GM19035 (cell line): ENCODE measurements around the gene SLC26A11.
"Not testable (repeated sequence)": the region's sequence is repeated elsewhere in the genome, so short reads cannot be mapped to it uniquely, and the experiment has no call there.

Source experiments
- ATAC-seq: cut with Tn5 transposase; IDR thresholded peaks from one replicate; pipeline ENCODE4 v1.9.1; 2021; ENCODE audit not compliant: unreplicated experiment

The SLC26A11 gene

DNA sequence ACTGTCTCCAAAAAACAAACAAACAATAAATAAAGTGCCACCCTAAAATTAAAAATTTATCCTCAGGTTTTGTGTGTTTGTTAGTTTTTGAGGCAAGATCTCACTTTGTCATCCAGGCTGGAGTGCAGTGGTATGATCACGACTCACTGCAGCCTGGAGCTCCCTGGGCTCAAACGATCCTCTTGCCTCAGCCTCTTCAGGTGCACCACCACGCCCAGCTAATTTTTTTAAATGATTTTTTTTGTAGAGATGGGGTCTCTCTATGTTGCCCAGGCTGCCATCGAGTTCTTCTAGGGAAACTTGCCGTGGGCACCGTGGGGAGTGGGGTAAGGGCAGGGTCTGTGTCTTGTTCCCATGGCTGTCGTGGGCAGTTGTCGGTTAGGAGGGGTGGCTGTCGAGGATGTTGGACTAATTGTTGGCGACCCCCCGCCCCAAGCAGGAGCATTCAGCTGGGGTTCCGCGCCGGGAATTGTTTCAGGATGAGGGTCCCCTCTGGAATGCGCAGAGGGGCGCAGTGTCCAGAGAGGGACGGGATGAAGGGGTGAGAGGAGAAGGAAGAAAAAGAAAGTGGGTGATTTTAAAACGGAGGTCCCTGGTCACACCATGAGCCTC is 39.3 kb downstream of the SLC26A11 start:
- ATAC-seq, result no peak

DNA sequence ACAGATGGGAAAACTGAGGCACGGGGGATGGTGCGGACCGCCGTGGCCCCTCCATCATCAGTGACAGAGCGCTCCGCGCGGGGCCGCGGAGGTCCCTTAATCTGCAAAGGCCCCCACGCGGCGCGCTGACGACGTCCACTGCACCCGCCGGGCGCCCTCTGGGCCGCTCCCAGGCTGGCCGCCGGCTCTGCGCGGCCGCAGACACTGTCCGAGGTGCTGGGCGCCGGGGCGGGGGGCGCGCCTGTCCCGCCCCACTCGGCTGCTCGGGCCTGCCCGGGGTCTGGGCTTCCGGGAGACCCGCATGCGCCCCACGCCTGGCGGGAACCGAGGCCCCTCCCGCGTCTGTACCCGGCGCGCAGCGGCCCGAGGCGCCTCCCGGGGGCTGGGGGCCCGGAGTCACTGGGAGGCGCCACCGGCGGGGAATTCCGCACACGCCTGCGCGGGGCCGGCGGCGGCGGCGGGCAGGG is 39.9 kb downstream of the SLC26A11 start:
- peak; percentile 35 for ATAC-seq

DNA sequence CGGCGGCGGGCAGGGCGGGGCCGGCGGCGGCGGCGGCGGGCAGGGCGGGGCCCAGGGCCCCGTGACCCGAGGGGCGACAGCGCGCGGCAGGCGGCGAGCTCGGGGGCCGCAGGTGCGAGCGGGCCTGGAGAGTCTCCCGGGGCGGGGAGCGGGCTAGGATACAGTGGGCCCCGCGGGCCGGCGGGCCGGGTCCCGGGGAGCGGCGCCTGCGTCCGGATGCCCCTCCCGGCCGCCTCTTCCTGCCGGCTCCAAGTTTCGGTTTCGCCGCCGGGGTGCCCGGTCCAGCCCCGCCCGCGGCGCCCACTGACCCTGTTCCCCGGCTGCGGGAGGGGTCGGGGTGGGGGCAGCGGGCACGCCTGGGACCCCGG is 40.5 kb downstream of the SLC26A11 start, which contains the start of gene RNF213:
RNF213 (plus strand) TSS at position 62 of the 368 bp plus-strand sequence. CDS start 2,830 bp downstream, outside the sequence.
- ATAC-seq, result peak; percentile 34

DNA sequence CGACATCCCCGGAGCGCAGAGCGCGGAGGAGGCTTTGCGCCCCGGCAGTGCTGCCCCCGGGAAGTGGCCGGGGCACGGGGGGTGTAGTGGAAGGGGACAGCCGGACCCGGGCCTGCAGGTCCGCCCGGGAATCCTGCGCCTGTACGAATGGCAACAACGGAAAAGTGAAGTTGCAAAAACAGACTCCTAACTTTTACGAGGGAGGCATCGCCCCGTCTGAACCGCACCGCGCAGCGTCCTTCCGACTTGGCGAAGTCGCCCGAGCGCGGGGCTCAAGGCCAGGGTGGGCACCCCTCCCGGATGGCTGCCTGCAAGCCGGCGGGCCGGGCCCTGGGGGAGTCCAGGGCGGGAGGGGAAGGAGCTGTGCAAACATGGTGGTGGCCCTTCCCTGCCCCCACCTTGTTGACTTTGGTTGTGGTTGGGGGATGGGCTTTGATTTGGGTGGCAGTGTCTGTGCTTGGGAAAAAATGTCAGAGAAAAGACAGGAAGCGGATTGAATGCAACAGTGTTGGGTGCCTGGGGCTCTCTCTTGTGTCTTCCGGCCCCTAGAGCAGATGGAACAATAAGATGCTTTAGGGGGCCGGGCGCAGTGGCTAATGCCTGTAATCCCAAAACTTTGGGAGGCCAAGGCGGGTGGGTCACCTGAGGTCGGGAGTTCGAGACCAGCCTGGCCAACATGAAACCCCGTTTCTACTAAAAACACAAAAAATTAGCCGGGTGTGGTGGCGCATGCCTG is 41.1 kb downstream of the SLC26A11 start:
- no peak for ATAC-seq

DNA sequence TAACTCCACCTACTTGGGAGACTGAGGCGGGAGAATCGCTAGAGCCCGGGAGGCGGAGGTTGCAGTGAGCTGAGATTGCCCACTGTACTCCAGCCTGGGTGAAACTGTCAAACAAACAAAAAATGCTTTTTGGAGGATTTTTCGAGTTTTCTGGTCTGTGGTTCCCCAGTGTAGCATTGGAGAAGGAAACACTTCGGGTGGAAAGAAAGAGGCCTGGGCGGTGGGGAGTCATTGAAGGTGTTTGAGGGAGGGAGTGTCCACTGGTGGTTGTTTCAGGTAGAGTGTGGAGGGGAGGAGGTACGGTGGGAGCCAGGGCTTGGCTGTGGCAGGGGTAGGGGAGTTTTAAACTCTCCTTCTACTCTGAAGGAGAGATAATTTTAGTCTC is 41.7 kb downstream of the SLC26A11 start:
- no peak for ATAC-seq

- no peak for ATAC-seq
Observed at GRCh38 chr17:80262291-80262690, 42.1 kb downstream of the SLC26A11 start.

DNA sequence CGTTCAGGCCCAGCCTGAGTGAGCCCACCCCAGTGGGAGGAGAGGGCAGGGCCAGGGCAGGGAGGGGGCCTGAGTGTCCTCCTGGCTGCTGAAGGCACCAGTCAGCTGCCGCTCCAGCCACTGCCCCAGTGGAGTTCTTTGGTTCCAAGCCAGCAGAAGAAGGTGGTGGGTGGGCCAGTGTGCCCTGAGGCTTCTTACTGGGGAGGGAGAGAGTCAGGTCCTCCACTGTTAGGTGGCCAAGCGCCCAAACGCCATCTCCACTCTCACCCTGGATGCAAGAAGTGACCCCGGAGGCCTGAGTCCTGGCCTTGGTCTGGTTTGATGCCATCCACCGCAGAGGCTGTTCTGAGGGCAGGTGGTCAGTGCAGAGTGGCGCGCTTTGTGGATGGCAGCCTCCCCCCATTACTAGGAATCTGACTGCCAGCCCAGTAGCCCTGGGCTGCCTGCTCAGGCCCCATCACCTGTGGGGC is 42.6 kb downstream of the SLC26A11 start:
- ATAC-seq, result no peak

DNA sequence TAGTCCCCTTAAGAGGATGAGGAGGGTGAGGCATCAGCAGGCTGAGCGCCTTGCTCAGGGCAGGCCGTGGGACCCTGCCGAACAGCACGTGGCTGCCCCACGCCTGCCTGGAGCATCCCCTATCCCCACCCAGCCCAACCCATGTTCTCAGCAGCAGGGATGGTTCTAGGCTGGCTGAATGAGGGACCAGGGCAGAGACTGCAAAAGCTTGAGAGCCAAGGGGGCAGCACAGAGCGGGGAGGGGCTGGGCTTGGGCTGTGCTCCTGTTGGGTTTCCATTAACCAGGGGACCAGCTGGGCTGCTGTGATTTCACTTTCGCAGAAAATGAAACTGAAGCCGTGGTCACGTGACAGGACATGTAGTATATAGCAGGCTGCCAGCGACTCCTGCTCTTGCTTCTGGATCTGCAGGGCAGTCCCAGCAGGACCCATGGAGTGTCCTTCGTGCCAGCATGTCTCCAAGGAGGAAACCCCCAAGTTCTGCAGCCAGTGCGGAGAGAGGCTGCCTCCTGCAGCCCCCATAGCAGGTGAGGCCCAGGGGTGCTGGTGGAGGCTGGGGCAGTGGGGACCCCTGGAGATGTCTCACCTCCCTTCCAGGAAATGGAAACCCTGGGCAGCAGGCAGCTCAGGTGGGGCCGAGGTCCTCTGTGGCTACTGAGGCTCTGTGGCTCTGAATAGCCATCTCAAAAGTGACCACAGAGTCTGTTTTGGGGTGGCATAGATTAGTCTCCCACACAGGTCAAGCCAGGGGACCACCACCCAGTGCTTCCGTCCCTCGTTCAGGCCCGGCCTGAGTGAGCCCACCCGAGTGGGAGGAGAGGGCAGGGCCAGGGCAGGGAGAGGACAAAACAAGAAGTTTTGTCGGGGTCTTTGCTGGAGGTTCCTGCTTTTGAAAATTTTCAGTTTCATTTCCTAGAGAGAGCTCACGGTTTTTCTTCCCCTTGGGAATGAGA is 43.3 kb downstream of the SLC26A11 start:
- ATAC-seq, result peak; percentile 35

DNA sequence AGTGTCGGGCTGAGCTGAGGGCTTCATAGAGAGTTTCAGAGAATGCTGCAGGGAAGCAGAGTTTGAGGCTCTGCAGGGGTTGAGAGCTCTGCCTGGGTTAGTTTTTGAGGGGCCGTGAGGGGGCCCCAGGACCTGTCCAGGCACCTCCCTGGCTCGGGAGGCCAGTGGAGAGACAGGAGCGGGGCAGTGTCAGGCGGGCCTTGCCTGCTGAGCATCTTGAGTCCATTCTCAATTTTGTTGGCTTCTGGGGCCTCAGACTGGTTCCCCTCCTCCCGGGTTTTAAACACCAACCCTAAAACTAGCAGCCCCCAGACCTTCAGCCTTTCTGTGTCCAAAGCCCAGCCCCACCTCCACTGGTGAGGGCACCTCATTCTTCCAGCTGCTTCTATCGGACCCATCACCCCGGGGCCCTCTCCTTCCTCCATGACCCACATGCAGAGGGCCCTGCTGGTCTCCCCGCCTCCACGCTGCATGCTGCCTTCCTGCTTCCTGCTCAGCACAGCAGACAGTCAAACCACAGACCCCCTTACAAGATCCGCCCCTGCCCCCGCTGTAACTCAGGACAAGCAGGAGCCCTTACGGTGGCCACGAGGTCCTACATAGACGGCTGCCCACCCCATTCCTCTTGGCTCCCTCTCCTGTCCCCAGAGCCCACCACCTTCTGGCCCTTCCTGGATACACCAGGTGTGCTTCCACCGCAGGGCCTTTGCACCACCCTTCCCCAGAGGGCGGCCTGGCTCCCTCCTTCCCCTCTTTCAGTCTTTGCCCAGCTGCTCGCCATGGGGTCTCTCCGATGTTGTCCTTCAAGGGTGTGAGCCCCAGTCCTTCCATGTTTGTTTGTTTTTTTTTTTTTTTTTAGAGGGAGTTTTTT is 44.2 kb downstream of the SLC26A11 start:
- no peak for ATAC-seq

- ATAC-seq, result no peak
Observed at GRCh38 chr17:80265205-80266068, 45.2 kb downstream of the SLC26A11 start.

GRCh38 chr17:80267391-80267790 is 47.2 kb downstream of the SLC26A11 start:
- ATAC-seq, result no peak

- ATAC-seq, result no peak
Observed at GRCh38 chr17:80268427-80268826, 48.2 kb downstream of the SLC26A11 start.

DNA sequence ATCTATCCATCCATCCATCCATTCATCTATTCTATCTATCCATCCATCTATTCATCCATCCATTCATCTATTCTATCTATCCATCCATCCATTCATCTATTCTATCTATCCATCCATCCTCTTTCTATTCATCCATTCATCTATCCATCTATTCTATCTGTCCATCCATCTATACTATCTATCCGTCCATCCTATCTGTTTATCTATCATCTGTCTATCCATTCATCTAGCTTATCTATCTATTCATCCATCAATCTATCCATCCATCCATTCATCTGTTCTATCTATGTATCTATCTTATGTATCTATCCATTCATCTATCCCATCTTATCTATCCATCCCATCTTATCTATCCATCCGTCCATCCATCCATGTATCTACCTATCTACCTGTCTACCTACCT is 49.2 kb downstream of the SLC26A11 start:
- ATAC-seq, result no peak

DNA sequence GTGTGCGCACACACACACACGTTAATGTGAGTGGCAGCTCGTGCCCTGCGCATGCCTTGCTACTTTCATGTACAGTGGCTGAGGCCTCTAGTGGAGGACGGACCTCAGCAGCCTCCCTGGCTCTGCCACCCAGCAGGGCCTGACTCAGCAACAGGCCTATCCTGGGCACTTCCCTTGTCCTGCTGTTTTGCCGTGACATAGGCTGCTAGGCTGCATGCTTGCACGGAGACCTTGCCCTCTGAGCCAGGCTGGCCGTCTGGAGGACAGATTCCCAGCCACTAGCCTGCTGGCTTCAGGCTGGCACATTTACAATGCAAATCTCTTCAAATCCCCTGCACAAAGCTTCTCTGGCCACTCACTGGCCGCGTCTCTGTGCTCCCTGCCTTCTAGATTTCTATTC is 49.9 kb downstream of the SLC26A11 start:
- no peak for ATAC-seq

DNA sequence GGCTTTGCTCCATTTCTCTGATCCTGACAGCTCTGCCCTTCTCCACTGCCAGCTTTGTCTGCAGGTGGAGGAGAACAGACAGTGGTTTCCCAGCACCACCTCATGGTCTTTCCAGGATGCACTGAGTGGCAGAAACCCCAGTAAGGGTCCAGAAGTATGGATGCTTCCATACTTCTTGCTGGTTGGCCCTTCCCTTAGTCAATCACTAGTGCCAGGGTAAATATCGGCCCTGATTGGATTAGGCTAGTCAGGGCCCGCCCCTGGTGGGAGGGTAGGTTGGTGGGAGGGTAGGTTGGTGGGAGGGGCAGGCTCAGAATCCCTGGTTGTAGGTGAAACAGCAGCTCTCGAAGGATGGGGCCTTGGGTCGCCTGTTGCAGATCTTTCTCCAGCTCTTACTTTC is 50.6 kb downstream of the SLC26A11 start:
- no peak for ATAC-seq

DNA sequence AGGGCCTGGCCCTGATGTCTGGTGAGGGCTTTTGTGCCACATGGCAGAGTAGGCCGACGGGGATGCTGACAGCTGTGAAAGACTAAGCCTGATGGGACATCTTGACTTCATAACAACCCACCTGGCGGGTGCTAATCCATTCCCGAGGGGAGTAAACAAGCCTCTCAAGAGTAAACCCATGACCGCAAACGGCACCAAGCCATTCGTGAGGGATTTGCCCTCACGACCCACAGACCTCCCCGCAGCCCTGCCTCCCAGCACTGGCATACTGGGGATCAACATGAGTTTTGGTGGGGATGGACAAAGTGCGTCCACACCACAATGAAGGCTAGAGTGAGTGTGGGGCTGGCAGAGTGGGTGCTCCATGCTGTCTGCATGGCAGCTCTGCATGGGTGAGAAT is 52.1 kb downstream of the SLC26A11 start:
- ATAC-seq, result no peak

DNA sequence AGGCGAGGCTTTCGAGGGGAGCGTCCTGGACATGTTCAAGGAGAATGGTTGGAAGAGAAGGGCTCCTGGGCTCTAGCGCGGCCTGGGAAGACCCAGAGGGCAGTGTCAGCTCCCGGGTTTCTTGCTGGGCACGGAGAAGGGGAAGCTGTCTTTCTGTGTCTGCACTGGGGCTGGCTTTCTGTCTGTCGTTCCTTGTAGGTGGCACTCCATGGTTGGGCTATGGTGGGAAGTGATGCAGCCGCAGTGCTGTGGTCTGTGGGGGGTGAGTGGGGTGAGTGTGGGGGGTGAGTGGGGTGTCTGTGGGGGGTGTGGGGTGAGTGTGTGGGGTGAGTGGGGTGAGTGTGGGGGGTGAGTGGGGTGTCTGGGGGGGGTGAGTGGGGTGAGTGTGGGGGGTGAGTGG is 54.1 kb downstream of the SLC26A11 start:
- ATAC-seq, result no peak

DNA sequence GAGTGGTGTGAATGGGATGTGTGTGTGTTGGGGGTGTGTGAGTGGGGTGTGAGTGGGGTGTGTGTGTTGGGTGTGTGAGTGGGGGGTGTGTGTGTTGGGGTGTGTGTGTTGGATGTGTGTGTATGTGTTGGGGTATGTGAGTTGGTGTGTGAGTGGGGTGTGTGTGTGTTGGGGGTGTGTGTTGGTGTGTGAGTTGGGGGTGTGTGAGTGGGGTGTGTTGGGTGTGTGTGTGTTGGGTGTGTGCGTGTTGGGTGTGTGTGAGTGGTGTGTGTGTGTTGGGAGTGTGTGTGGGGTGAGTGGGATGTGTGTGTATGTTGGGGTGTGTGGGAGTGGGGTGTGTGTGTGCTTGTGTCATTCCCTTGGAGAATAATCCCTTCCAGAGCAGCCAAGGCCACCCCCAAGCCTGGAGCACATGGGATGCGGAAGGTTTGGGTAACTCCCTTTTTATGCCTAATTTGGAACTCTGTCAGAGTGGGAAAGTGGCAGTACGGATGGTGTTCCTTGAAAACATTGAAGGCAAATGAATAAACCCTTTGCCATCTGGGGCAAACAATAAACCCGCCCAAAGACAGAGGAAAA is 54.7 kb downstream of the SLC26A11 start:
- no peak for ATAC-seq

DNA sequence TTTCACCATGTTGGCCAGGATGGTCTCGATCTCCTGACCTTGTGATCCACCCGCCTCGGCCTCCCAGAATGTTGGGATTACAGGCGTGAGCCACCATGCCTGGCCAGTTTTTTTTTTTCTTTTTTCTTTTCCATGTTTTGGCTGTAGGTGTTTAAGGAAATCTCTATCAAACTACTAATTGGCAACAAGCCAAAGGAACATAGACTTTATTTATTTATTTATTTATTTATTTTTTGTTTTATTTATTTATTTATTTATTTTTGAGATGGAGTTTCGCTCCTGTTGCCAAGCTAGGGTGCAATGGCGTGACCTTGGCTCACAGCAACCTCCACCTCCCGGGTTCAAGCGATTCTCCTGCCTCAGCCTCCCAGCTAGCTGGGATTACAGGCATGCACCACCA is 55.6 kb downstream of the SLC26A11 start:
- not testable (repeated sequence) for ATAC-seq
